HG03521 (cell line): ENCODE measurements around the gene STT3B.
A peak's percentile ranks its signal among the peaks of the same experiment; 100 is the strongest.

Experiments
- ATAC-seq: cut with Tn5 transposase; IDR thresholded peaks from one replicate; pipeline ENCODE4 v1.9.1; 2021; ENCODE audit warnings: mild to moderate bottlenecking, moderate library complexity; ENCODE audit not compliant: unreplicated experiment

STT3B gene

GRCh38 chr3:31546725-31547124, 14.0 kb downstream of the STT3B start:
- ATAC-seq = no peak

- ATAC-seq = no peak
These were observed 17.9 kb downstream of the STT3B start for GRCh38 chr3:31550452-31551251.

- ATAC-seq = no peak
These were observed 18.9 kb downstream of the STT3B start for GRCh38 chr3:31551646-31552045.

GRCh38 chr3:31552103-31552502, 19.4 kb downstream of the STT3B start:
- ATAC-seq = no peak

- ATAC-seq = no peak
These were observed 20.5 kb downstream of the STT3B start for GRCh38 chr3:31553258-31553657.

GRCh38 chr3:31555204-31555603, 22.5 kb downstream of the STT3B start:
- ATAC-seq = no peak

- ATAC-seq = no peak
These were observed 27.3 kb downstream of the STT3B start for GRCh38 chr3:31559872-31560534.

GRCh38 chr3:31561891-31562290, 29.2 kb downstream of the STT3B start:
- no peak for ATAC-seq

GRCh38 chr3:31562525-31562924, 29.8 kb downstream of the STT3B start:
- no peak for ATAC-seq

- ATAC-seq = no peak
These were observed 32.6 kb downstream of the STT3B start for GRCh38 chr3:31565288-31565687.

GRCh38 chr3:31567036-31567435, 34.3 kb downstream of the STT3B start:
- ATAC-seq = peak; percentile 66

GRCh38 chr3:31568649-31569048, 35.9 kb downstream of the STT3B start:
- no peak for ATAC-seq

GRCh38 chr3:31571325-31571724, 38.6 kb downstream of the STT3B start:
- no peak for ATAC-seq

GRCh38 chr3:31572236-31573004, 39.7 kb downstream of the STT3B start:
- peak; percentile 23 for ATAC-seq

- no peak for ATAC-seq
These were observed 40.5 kb downstream of the STT3B start for GRCh38 chr3:31573036-31573779.

- no peak for ATAC-seq
These were observed 42.7 kb downstream of the STT3B start for GRCh38 chr3:31575448-31575847.

- ATAC-seq = no peak
These were observed 43.8 kb downstream of the STT3B start for GRCh38 chr3:31576521-31576920.

- ATAC-seq = no peak
These were observed 44.5 kb downstream of the STT3B start for GRCh38 chr3:31577232-31577631.

GRCh38 chr3:31579828-31580227, 47.1 kb downstream of the STT3B start:
- no peak for ATAC-seq

GRCh38 chr3:31580645-31581044, 47.9 kb downstream of the STT3B start:
- no peak for ATAC-seq

- no peak for ATAC-seq
These were observed 48.9 kb downstream of the STT3B start for GRCh38 chr3:31581660-31582059.
